HG02943 (cell line): ENCODE results near the gene ATP9B.
"Not testable (repeated sequence)": the region's sequence is repeated elsewhere in the genome, so short reads cannot be mapped to it uniquely, and the experiment has no call there.

Experiments used
- ATAC-seq: cut with Tn5 transposase; IDR thresholded peaks from one replicate; pipeline ENCODE4 v1.9.1; 2021; ENCODE audit warnings: mild to moderate bottlenecking, low read depth, moderate library complexity; ENCODE audit not compliant: unreplicated experiment

The ATP9B gene

DNA sequence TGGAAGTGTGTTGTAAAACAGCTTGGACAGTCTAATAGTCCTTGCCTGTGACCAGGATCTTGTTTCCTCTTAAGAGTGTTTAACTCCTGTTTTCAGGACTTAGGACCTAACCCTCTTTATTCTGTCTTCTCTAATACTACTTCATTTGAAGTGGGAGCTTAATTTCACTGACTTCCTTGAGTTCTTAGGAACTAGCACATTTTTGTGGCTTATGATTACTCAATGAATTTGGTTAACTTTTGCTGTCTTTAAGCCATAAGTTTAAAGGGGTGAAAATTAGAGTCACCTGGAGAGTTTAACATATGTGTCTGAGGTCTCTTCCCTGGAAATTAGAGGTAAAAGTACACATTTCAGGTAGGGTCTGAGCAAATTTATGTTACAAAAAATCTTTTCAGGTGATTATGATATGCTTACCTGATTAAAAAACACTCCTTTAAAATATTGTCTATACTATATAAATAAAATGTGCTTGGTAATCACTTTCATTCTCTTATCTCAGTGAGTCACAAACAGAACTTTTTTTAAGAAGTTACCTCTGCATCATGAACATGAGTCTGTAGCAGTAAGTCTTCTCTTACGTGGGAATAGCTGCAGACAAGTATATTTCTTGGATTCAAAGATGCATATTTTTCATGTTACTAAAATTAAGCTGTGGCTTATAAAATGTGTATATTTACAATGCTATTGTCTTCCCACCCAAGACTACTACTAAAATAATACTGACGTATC is 52.7 kb downstream of the ATP9B start:
- ATAC-seq: no peak

GRCh38 chr18:79123948-79124347 is 54.8 kb downstream of the ATP9B start:
- no peak for ATAC-seq

DNA sequence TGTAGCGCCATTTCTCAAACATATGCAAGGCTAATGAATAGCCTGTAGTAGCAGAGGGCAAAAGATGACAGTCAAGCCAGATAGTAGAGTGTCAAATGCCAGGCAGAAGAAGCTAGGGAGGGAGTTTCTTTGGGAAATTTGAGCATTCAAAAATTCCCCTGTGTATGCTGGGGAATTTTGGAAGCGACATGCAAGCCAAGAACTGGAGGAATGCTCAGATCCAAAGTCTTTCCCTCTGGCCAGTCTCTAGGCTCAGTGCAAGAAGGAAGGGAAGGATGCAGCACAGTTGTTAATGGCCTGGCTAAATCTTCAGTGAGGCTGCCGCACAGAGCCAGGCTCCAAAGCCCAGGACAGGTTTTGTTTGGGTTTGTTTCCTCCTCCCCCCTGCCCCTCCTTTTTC is 59.9 kb downstream of the ATP9B start:
- ATAC-seq: no peak

DNA sequence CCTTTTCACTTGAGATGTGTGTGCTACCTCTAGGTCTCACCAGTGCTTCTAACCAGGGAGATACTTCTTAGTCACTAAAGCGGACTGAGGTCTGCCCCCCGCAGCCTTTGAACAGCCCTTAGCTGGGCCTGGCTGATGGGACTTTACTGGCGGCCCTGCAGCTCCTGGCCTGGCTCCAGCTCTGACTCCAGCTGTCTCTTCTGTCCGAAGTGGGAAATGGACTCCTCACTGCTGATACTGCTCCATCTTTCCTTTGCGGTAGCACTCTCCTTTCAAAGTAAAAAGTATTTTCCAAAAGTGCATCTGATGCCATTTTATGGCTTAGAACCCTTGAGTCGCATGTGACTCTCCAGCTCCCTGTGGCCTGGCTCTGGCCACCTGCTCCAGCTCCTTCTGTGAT is 64.5 kb downstream of the ATP9B start:
- ATAC-seq: no peak

DNA sequence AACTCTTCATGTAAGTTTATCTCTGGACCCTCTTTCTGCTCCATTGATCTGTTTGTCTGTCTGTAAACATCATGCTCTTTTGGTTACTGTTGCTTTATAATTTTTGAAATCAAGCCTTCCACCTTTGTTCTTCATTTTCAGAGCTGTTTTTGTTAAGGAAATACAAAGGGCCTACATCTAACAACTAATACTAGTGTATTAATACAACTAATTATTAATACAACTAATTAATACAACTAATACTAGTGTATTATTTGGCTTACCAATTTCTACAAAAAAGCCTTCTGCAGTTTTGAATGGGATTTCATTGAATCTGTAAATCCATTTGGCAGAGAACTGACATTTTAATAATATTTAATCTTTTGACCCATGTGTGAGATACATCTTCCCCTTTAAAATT is 66.7 kb downstream of the ATP9B start:
- no peak for ATAC-seq

DNA sequence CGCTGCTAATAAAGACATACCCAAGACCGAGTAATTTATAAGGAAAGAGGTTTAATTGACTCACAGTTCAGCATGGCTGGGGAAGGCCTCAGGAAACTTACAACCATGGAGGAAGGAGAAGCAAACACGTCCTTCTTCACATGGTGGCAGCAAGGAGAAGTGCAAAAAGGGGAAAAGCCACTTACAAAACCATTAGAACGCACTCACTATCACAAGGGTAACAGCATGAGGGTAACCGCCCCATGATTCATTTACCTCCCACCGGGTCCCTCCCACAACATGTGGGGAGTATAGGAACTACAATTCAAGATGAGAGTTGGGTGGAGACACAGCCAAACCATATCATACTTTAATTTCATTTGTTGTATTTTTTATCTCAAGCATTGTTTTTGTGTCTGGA is 67.5 kb downstream of the ATP9B start:
- ATAC-seq: no peak

DNA sequence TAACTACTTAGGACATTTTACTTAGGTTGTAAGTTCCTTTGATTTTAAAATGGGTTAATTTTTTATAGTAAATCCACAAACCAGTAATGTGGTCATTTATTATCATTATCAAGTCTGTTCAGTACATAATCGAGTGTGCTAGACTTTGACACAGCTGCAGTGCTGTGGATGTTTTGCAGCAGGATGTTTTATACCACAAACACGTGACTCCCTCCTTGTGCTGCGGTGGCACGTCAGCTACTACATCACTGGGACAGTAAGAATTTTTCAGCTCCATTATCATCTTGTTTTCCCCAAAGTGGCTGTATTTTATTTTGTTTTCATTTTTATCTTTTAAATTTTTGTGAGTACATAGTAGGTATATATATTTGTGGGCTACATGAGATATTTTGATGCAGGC is 70.0 kb downstream of the ATP9B start:
- no peak for ATAC-seq

- ATAC-seq: no peak
Measured at GRCh38 chr18:79147014-79147413, 77.8 kb downstream of the ATP9B start.

GRCh38 chr18:79151191-79151590 is 82.0 kb downstream of the ATP9B start:
- ATAC-seq: no peak

DNA sequence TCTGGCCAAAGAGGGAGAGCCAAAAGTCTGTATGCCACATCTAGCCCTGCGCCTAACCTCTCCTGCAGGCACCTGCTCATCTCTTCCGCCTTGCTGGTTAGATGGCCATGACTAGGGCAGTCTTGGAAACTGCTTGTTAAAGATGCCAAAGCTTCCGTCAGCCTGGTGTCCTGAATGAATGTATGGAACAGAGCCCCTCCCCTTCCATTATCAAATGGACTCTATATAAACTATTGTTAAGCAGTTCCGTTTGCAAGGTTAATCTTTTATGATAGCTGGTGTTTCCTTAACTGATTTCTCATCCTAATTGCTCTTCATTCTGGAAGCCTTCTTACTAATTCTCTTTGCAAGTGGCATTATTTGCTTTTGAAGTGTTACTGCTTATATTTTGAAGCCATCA is 87.1 kb downstream of the ATP9B start:
- ATAC-seq: no peak

DNA sequence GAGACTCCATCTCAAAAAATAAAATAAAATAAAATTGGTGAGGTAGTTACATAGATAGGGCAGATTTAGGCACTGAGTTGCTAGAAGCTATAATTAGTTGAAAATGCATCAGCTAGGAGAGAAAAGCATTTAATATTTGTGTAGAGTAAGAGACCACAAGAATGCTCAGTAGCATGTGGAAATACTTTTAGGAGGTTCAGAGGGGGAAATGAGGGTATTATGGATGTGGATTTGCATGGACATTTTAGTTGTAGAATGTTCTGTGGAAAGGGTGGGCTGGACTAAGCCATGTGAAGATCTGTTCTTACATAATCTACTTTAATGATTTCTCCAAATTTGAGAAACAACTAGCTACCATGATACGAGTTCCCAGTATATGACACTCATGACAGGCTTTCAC is 95.5 kb downstream of the ATP9B start:
- ATAC-seq: no peak

DNA sequence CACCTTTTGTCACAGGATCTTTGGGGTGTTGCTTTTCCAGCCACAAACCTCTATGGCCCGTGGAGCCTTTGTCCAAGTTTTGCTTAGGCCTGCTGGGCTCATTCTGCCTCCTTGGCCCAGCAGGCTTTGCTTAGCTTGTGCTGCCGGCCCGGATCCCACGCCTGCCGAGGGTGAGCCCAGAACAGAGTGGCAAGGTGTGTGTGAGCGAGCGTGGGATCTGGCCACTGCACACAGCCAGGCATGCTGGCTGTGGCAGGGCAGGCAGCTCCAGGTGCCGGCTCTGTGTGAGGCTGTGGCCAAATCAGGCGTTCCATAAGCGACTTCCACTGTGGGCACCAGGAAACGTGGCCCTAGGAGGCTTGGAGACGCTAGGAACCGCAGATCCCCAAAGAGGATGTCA is 97.5 kb downstream of the ATP9B start:
- ATAC-seq: no peak

DNA sequence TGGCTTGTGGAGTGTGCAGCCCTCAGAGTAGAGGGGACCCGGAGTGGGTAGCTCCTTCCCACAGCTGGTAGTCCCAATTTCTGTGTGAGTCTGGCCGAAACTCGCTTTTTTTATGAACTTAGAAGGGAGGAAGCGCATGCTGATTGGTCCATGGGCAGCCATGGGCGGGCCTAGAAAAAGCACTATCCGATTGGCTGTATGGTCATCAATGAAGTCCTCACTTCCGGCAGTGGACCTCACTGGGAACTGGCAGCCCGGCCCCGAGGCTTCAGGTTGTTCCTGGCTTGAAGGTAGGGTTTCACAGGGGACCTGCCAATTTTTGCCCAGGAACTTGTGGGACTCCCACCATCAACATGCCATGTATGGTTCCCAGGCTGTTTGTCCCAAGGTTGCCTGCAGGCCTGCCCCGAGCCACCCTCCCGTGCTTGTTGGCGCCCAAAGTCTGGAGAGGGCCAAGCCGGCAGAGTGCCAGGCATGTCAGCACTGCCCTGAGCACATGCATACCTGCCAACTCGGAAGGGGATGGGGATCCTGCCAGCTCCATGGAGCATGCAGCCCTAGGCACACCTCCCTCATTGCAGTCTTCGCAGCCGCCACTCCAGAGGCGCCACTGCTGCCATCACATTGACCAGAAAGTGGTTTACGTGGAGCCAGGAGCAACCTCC is 98.5 kb downstream of the ATP9B start:
- no peak for ATAC-seq

GRCh38 chr18:79169958-79170555 is 100.9 kb downstream of the ATP9B start:
- ATAC-seq: no peak

DNA sequence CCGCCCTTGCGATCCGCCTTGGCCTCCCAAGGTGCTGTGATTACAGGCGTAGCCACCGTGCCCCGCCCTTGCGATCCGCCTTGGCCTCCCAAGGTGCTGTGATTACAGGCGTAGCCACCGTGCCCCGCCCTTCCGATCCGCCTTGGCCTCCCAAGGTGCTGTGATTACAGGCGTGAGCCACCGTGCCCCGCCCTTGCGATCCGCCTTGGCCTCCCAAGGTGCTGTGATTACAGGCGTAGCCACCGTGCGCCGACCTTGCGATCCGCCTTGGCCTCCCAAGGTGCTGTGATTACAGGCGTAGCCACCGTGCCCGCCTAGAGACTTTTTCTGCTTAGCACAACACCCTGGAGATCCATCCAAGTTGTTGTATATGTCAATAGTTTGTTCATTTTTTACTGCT is 103.1 kb downstream of the ATP9B start:
- not testable (repeated sequence) for ATAC-seq

DNA sequence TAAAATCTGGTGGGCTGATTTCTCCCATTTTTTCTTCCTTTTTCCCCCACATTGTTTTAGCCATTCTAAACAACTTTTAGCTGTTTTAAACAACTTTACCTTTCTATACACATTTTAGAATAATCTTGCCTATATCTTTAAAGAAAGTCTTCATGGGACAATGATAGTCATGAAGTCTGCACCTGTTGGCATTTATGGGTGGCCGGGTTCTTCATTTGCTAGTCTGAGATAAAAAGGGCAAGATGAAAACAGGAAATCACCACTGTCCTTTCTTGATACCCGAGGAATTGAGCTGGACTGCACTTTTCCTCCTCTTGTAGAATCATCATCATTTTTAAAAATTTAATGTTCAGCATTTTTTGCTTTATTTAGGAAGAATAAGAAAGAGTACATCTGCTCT is 104.5 kb downstream of the ATP9B start:
- no peak for ATAC-seq

DNA sequence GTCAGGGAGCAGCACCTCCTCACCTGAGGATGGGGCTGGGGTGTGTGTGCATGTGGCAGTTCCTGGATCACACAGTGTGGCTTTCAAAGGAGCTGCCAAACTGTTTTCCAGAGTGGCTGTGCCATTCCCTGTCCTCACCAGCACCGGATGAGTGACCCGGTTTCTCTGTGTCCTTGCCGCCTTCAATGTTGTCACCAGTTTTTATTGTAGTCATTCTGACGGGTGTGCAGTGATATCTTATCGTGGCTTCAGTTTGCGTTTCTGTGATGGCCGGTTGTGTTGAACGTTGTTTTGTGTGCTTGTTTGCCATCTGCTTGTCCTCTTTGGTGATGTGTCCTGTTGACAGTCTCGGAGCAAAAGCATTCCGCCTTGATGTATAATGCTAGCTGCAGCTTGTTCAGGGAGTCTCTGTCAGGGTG is 108.9 kb downstream of the ATP9B start:
- ATAC-seq: no peak

DNA sequence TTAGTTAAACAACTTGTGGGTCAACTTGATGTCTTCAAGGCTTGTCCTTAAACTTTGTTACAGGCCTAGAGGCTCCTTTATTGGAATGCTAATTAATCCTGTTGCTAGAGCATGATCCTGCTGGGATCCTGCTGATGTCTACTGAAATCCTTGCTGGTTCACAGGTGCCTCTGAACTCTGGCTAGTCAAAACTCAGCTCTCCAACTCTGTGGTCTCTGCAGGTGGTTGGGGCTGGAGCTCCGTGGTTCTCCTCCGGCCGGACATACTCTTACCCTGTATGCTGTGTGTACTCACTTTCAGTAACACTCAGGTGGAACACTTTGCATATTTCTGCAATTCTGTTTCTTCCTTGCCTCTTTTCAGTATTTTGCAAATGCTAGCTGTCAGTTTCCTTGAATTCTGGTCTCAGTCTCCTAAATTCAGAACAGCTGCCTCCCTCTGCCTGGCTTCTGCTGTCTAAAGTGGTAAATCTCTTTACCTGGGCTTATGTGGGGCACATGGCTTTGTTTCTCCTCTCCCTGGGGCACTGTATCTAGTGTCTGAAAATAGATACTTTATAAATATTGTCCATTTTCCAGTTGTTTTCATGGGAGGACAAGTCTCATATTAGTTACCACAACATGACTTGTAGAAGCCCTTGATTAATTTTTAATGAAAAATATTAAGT is 113.0 kb downstream of the ATP9B start:
- ATAC-seq: no peak

DNA sequence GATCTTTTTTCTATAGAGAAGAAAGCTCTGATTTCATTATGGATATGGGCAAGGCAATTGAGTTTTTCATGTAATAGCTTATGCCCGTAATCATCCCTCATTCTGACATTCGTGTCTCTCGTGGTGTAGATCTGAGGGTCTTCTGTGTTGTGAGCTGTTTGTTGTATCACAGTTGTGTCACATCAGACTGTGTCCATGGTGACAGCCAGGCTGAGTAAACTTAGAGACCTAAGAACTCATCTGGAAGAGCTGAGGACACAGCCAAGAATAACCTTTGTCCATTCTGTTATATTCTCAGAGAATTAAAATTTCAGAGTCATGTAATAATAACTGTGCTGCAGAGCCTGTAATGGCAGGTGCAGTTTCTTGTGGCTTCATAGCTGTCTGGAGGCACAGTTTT is 116.5 kb downstream of the ATP9B start:
- no peak for ATAC-seq

- ATAC-seq: no peak
Measured at GRCh38 chr18:79186649-79187048, 117.5 kb downstream of the ATP9B start.

- no peak for ATAC-seq
Measured at GRCh38 chr18:79187532-79188277, 118.5 kb downstream of the ATP9B start.
